Measurements from ENCODE around the gene KRT4. TPM values are rescaled to one million over a fixed set of nuclear protein-coding genes. Genes with fewer than 3 reads are reported as not detected.

Gene KRT4
- total RNA-seq, 1 experiment from 2014 or later, result not detected

GRCh38 chr12:52861511-52861910 is 47.6 kb upstream of the KRT4 start:
- Mint-ChIP-seq H3K4me1 (peaks cover 2 to 3% of the 10 kb centered on the region in 2 experiments), H3K9me3 (no peaks in the 10 kb centered on the region), H3K27me3 (ENCODE audit: low read depth) (no peaks in the 10 kb centered on the region; the same call in 1 of the 2 replicates), H3K27ac (no peak overlapping the region), H3K4me3 (no peak overlapping the region; a peak in 1 of 5 replicates), H3K36me3 (ENCODE audit: insufficient read depth in 1 of 3, low read depth in 3 of 3) (no peaks in the 10 kb centered on the region)
- no peaks in the 10 kb centered on the region for H3K79me2 ChIP-seq (ENCODE audit: insufficient read depth, low read length)
- H2AFZ ChIP-seq (ENCODE audit: low read length), result no peak overlapping the region
- H2BK20ac ChIP-seq (ENCODE audit: low read depth, low read length, poor library complexity, severe bottlenecking), result no peak overlapping the region
- H3T11ph ChIP-seq (ENCODE audit: low read length), result no peak overlapping the region
- no peaks in the 10 kb centered on the region for H3K9me3 ChIP-seq (ENCODE audit: control insufficient read depth, low read depth, low read length)
- no peak overlapping the region for H4K8ac ChIP-seq (replicated peaks; ENCODE audit: insufficient read length, low read depth, low read length)
- DNase-seq, result no peak
- no peak overlapping the region for H3K4ac ChIP-seq (ENCODE audit: low read depth, low read length)
- no peaks in the 10 kb centered on the region for H3K4me1 ChIP-seq (ENCODE audit: insufficient read depth, low read length)
- H3K4me2 ChIP-seq (ENCODE audit: insufficient read depth, insufficient read length, low read length), result no peak overlapping the region
- no peak overlapping the region for H4K91ac ChIP-seq (ENCODE audit: insufficient read length, low read depth, low read length)
- H4K5ac ChIP-seq (ENCODE audit: insufficient read length, low read depth, low read length), result no peak overlapping the region
- no peaks in the 10 kb centered on the region for H3K23me2 ChIP-seq (ENCODE audit: insufficient read length, low read depth, low read length, poor library complexity, severe bottlenecking)
- H3K18ac ChIP-seq (ENCODE audit: insufficient read length, low read depth, low read length), result no peak overlapping the region
- no peak overlapping the region for H2BK120ac ChIP-seq (ENCODE audit: low read depth, low read length, poor library complexity, severe bottlenecking)
- H3K23ac ChIP-seq (ENCODE audit: insufficient read length, low read depth, low read length), result no peak overlapping the region
- no peak overlapping the region for H2BK5ac ChIP-seq (ENCODE audit: insufficient read length, low read length)
- no peaks in the 10 kb centered on the region for H3K27me3 ChIP-seq (ENCODE audit: insufficient read depth, low read length)
- H2BK15ac ChIP-seq (ENCODE audit: low read depth, low read length), result no peak overlapping the region
- no CpG with 5 or more reads among the region's 7 CpGs for WGBS (ENCODE audit: extremely low coverage, insufficient read length, low lambda C conversion rate)
- H4K20me1 ChIP-seq (ENCODE audit: control insufficient read depth, insufficient read depth, insufficient read length), result no peaks in the 10 kb centered on the region
- H3K56ac ChIP-seq (ENCODE audit: insufficient read length, low read depth, low read length), result no peak overlapping the region
- no peak for TF ChIP-seq CTCF (conservative IDR thresholded peaks at IDR 0.05)
- H3K14ac ChIP-seq (ENCODE audit: insufficient read depth, low read length), result no peak overlapping the region
- no peak overlapping the region for H2BK12ac ChIP-seq (ENCODE audit: insufficient read length, low read depth, low read length)
- H3K9ac ChIP-seq (ENCODE audit: extremely low read depth, insufficient read length, low read length), result no peak overlapping the region
- no peak overlapping the region for H3K27ac ChIP-seq (ENCODE audit: insufficient read length, low read depth, low read length)
- no peaks in the 10 kb centered on the region for H3K79me1 ChIP-seq (ENCODE audit: insufficient read depth, low read depth, low read length, poor library complexity, severe bottlenecking)
- no peak overlapping the region for H2AK5ac ChIP-seq (ENCODE audit: insufficient read length, low read length)

All from H9 (cell line).